GM19328 (cell line): ENCODE measurements around the gene RSPH1.

Experiments
- ATAC-seq: cut with Tn5 transposase; IDR thresholded peaks from one replicate; pipeline ENCODE4 v1.9.1; 2021; ENCODE audit warnings: mild to moderate bottlenecking, moderate library complexity; ENCODE audit not compliant: unreplicated experiment

The RSPH1 gene

DNA sequence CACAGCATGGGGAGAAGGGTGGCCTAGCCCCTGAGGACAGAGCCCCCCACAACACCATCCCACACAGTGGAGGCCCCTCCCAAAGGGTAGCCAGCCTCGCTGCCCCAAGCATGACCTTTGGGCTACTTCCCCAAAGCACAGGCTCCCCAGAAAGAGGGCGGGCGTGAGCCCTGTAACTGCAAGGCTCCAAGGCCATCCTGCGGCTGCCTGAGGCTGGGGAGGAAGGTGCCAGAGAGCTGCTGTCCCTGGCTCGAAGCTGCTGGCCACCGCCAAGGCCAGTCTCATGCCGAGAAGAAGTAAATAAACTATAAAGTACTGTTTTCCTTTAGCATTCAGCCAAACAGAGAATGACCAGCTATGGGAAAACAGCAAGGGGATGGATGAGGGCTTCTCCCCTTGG is 64.8 kb downstream of the RSPH1 start:
- ATAC-seq: no peak

DNA sequence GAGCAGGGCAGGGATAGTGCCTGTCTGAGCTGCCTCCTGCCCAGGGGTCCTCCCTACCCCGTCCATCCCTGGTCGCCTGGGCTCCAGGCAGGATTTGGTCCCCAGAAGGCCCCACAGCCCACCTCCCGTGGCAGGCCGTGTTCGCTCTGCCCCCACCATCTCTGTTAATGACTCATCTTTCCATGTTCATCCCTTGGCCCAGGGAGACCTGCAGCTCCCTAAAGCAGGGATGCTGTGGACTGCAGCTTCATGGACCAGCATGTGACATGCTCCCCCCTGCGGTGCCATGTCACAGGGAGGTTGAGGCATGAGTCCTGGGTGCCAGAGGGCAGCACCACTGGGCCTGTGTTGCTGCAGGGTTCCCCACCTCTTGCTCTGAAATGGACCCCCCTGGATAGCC is 65.5 kb downstream of the RSPH1 start:
- no peak for ATAC-seq

DNA sequence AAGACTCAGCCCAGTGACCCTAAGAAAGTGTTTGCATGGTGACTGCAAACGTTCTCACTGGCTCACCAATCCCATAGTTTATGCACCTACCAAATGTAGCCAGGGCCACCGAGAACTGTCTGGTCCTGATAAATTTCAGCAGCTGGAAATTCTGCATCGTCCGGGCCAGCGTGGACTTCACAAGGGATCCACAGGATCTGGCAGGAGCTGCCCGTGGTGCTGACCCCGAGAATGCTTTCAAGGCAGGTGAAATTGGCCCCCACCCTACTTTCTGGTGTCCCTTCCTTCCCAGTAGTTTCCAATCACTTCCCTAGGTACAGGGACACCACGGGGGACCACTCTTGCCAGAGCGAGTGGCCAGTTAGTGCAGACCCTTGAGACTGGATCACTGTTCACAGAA is 66.2 kb downstream of the RSPH1 start:
- no peak for ATAC-seq

DNA sequence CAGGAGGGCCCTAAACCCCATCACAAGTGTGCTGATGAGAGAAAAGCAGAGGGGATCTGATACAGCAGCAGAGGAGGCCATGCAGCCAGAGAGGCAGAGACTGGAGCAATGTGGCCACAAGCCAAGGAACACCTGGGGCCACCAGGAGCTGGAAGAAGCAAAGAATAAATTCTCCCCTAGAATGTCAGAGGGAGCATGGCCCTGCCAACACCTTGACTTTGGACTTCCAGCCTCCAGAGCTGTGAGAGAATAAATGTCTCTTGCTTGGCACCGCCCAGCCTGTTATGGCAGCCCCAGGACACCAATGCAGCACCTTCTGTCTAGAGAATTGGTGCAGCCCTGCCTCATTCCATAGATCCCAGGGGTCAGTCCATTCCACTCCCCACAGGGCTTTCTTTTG is 67.0 kb downstream of the RSPH1 start:
- ATAC-seq: no peak

DNA sequence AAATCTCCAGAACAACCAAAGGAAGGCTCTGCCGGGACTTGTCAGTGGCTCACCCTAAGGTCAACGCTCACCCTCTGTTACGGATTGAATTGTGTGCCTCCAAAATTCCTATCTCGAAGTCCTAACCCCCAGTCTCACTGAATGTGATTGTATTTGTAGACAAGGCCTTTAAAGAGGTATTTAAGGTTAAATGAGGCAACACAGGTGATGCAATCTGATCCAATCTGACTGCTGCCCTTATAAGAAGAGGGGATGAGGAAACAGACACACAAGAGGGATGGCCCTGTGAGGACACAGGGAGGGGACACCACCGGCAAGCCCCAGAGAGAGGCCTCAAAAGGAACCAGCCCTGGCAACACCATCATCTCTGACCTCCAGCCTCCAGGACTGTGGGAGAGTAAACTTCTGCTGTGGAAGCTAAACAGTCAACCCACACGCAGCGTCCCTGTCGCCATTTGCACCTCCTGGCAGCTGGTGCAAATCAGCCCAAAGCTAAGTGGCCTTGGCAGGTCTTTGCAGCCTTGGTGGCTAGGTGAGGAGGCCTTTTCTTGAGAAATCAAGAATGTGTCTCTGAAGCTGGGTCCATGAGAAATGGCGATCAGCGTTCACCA is 68.1 kb downstream of the RSPH1 start:
- no peak for ATAC-seq

DNA sequence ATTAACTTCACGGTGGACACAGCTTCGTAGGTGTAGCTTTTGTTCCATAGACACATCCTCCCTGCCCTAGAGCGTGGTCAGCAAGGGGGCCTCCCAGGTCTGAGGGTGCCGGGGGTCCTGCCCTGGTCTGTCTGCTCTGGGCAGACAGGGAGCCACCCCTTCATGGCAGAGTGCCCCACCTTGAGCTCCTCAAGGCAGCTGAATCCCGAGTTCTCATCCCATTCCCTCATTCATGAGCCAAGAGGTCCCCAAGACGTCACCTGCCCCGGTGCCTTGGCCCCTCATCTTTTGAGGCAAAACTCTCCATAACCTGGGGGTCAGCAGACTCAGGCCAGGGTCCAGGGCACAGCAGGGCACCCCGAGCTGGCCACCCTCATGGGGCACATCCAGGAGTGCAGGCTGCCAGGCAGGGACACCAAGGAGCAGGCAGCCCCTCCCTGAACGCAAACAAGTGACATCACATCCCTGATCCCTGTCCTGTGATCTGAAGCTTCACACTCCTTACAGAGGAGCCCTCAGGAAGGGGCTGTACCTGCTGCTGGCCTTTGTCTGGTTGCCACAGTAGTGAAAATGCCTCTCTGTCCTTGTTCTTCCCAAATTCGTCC is 69.0 kb downstream of the RSPH1 start:
- ATAC-seq: no peak

DNA sequence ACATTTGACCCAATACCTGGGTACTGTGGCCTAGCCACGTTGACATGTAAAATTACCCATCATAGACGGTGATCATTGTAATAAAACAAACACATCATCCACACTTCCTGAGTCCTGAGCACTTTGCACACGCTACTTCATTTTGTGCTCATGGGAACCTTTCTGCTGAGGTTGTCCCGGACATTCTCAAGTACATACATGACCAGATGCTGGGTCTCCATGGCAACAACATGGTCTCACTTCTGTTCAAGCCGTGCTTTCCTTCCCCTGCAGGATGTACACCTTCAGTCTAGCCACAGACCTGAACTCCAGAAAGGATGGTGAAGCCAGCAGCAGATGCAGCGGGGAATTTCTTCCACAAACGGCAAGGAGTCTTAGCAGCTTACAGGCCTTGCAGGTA is 69.6 kb downstream of the RSPH1 start:
- ATAC-seq: no peak

DNA sequence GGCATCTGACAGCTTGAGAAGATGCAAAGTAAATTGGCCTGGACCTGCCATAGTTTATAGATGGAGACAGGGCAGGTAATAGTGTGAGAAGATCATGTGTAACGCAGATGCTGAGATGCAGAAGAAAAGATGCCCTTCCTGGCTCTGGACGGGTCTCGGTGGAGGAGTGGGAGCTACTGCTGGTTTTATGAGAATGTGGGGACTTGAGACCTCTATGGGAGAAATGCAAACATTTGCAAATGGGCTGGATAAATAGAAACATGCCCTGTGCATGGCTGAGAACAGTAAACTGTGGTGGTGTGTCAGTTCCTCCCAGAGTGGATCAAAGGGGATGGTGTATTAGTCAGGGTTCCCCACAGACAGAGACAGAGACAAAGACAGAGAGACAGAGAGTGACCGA is 70.4 kb downstream of the RSPH1 start:
- ATAC-seq: no peak

DNA sequence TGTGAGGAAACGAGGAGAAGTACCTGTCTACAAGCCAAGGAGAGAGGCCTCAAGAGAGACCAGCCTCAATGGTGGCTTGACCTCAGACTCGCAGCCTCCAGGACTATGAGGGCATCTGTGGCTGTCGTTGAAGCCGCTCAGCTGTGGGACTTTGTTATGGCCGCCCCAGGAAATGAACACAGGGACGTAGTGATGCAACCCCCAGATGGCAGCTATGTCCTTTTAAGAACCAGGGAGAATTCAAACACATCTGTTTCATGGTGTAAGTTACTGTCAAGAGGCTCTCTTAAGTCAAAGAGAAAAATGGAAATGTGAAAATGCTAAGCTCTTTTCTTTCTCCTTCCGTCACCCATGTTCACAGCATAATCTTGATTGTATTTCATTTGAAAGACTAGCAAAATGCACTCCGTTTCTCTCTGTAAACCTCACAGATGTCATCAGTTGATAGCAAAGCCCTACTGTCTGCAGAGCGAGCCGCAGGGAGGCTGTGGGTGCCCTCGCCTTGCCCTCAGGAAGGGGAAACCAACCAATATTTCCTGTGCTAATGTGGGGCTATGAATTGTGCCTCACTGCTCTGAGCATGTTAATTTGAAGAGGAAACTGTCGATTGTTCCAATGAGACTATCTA is 71.0 kb downstream of the RSPH1 start:
- no peak for ATAC-seq

DNA sequence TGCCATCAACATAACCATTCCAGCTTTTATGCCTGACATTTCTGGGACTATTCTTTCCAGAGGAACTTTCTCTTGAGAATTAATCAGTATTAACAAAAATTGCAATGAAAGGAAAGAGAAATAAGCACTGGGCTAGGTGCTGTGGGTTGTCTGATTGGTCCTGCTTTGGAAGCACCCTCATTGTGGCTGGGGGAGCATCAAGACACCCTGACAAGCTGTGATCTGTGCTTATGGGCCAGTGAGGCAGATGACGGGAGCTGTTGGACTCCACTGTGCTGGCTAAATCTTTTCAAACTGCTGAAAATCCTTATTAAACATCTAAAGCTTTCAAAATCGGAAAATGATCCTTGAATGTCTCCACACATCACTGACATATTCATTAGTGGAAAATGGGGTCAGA is 72.3 kb downstream of the RSPH1 start:
- ATAC-seq: no peak

DNA sequence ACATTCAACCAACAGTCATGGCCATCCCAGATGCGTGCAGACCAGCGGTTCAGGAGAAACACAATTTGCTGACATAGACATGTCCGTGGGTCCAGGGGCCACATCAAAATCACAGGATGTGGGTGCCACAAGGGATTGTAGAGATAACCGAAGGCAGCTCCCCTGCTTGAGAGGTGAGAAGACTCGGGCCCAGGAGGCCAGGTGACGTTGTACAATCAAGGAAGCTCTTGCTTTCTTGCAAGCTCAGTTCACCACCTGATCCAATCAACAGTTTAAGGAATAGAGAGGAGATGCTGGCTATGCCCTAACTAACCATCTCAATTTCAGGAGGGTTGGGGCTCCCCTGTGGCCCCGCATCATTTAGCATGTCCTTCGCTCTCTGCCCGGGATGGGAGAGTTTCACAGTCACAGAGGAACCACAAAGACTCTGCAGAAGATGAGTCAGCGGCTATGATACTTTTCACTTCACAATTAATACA is 72.8 kb downstream of the RSPH1 start:
- no peak for ATAC-seq
